ENCODE data around the gene SLC7A10.
"Not testable (repeated sequence)": the region's sequence is repeated elsewhere in the genome, so short reads cannot be mapped to it uniquely, and the experiment has no call there.

Gene SLC7A10

DNA sequence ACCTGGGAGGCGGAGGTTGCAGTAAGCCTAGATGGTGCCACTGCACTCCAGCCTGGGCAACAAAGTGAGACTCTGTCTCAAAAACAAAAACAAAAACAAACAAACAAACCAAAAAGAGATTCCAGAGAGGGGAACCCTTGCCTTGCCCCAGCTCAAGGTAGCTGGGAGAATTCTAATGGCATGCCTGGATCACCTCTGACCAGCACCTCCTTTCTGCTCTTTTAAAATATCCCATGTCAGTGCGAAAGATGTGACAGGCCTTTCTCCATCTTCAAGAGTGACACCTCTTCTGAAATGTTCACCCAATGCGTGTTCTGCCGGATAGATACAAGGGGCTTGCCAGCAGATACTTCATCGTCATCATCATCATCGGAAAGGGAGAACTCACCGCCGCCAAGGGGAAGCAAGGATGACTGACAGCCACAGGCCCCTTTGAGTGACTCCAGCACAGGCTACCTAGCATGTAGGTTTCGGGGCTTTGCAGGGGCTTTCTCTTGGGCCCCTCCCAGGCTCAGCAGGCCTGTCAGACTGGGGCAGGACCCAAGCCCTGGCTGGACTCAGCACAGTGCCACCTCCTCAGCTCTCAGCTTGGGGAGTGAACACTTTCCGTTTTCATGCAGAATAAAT, 50.4 kb downstream of the SLC7A10 start:
- no peak for DNase-seq

DNA sequence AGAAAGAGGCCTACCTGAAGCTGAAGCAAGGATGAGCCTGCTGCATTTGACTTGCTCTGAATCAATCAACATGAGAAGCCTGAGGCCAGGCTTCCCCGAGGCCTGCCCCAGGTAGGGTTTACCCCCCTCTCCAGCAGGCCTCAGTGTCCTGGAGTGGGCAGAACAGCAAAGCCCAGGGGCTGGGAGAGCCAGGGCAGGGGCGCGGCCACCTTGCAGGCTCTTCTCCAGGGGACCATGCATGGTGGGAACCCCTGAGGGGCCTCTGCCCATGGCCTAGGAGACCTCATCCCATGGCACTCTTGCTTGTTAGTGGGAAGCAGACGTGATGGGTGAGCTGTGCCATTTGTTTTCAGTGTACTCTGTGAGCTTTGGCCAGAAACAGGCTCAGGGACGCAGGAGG, 51.5 kb downstream of the SLC7A10 start:
- DNase-seq: no peak

DNA sequence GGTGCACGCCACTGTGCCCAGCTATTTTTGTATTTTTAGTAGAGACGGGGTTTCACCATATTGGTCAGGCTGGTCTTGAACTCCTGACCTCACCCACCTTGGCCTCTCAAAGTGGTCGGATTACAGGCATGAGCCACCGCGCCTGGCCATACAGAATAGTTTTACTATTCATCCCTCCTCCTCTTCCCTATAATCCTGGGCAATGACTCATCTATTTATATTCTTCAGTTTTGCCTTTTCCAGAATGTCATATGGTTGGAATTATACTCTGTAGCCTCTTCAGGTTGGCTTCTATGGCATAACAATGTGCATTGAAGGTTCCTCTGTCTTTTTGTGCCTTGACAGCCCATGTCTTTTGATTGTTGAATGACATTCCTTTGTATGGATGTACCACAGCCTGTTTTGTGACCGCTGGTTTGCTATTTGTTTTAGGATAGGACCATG, 53.7 kb downstream of the SLC7A10 start:
- DNase-seq: no peak

- DNase-seq: no peak
Measured at GRCh38 chr19:33171222-33171795, 54.3 kb downstream of the SLC7A10 start.

- no peak for DNase-seq
Measured at GRCh38 chr19:33168528-33168927, 57.1 kb downstream of the SLC7A10 start.

GRCh38 chr19:33167438-33167837, 58.2 kb downstream of the SLC7A10 start:
- no peak for DNase-seq

GRCh38 chr19:33166037-33166436, 59.6 kb downstream of the SLC7A10 start:
- not testable (repeated sequence) for DNase-seq

GRCh38 chr19:33163481-33163880, 62.2 kb downstream of the SLC7A10 start:
- no peak for DNase-seq

DNA sequence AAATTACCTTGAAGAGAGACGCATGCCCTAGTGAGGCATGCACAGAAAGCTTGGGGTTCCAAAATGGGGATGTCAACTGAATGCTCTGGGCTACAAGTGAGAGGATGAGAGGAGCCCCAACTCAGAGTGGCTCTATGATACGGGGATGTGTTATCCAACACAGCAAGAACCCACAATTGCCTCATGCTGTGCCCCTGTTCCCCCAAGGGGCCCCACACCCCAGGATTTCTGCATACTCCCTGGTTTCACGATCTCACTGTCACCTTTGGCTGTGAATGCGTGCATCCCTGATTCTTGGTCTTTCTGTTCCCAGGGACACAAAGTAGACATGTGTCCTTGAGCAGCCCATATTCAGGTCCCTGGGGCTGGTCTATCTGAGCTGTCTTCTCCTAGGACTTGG, 64.4 kb downstream of the SLC7A10 start:
- no peak for DNase-seq

DNA sequence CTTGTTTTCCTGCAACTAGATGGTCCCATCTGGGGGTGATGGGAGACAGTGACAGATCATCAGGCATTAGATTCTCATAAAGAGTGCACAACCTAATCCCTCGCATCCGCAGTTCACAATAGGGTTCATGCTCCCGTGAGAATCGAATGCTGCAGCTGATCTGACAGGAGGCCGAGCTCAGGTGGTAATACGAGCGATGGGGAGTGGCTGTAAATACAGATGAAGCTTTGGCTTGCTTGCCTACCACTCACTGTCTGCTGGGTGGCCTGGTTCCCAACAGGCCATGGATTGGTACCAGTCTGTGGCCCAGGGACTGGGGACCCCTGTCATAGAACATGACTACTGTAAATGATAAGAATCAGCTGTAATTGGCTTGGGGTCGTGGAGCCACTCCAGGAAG, 65.8 kb downstream of the SLC7A10 start:
- no peak for DNase-seq

GRCh38 chr19:33159149-33159548, 66.5 kb downstream of the SLC7A10 start:
- DNase-seq: no peak

Data from NCI-H2081 (cell line).